Measurements from ENCODE around the gene CTSZ. TPM values are rescaled to one million over a fixed set of nuclear protein-coding genes. Genes with fewer than 3 reads are reported as not detected.

The CTSZ gene
- total RNA-seq, 1 donor: 223 TPM

GRCh38 chr20:58945965-58946631 is 61.0 kb downstream of the CTSZ start:
- Histone ChIP-seq H3K4me1 (ENCODE audit: insufficient read depth, low read length) (no peaks in the 10 kb centered on the region), H3K4me2 (ENCODE audit: insufficient read depth, low read length) (no peak overlapping the region)

More at GRCh38 chr20:58945965-58946631, 61.0 kb downstream of the CTSZ start:
- H3K27me3 ChIP-seq (ENCODE audit: insufficient read depth, low read length): no peaks in the 10 kb centered on the region
- DNase-seq (ENCODE audit: insufficient read length, low spot score, missing footprints): no peak
- H3K4me3 ChIP-seq (ENCODE audit: insufficient read depth, low read length): no peak overlapping the region
- H3K27ac ChIP-seq (ENCODE audit: low read depth, low read length): no peak overlapping the region
- H2AFZ ChIP-seq (ENCODE audit: low read length): no peak overlapping the region
- H3K79me2 ChIP-seq (ENCODE audit: insufficient read depth, low read length): no peaks in the 10 kb centered on the region
- no peaks in the 10 kb centered on the region for H4K20me1 ChIP-seq (ENCODE audit: insufficient read depth, low read length)
- H3K9me3 ChIP-seq (ENCODE audit: low read depth, low read length): no peaks in the 10 kb centered on the region
- H3K36me3 ChIP-seq (ENCODE audit: insufficient read depth, low read length): no peaks in the 10 kb centered on the region
- TF ChIP-seq, protein P1, sequence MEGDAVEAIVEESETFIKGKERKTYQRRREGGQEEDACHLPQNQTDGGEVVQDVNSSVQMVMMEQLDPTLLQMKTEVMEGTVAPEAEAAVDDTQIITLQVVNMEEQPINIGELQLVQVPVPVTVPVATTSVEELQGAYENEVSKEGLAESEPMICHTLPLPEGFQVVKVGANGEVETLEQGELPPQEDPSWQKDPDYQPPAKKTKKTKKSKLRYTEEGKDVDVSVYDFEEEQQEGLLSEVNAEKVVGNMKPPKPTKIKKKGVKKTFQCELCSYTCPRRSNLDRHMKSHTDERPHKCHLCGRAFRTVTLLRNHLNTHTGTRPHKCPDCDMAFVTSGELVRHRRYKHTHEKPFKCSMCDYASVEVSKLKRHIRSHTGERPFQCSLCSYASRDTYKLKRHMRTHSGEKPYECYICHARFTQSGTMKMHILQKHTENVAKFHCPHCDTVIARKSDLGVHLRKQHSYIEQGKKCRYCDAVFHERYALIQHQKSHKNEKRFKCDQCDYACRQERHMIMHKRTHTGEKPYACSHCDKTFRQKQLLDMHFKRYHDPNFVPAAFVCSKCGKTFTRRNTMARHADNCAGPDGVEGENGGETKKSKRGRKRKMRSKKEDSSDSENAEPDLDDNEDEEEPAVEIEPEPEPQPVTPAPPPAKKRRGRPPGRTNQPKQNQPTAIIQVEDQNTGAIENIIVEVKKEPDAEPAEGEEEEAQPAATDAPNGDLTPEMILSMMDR (IDR thresholded peaks at IDR 0.05; ENCODE audit: extremely low read depth, low read depth, low read length): no peak

Other genes with a start within 250 kb of the CTSZ start
- 0.72 and 1.5 TPM in 2 replicates for gene GNAS-AS1, start 156.4 kb downstream of the CTSZ start, total RNA-seq
- gene GNAS, start 154.5 kb downstream of the CTSZ start, total RNA-seq: 366 and 374 TPM in 2 replicates
- gene NELFCD, start 26.0 kb downstream of the CTSZ start, total RNA-seq: 41.3 and 46.7 TPM in 2 replicates
- not detected in 2 replicates for gene TUBB1, start 12.2 kb upstream of the CTSZ start, total RNA-seq
- gene ATP5F1E, start 25.1 kb upstream of the CTSZ start, total RNA-seq: 19.5 and 23.0 TPM in 2 replicates
- 68.4 and 72.2 TPM in 2 replicates for gene PRELID3B, start 35.5 kb upstream of the CTSZ start, total RNA-seq
- gene ZNF831, start 156.6 kb upstream of the CTSZ start, total RNA-seq: not detected in 2 replicates

Data from osteoblast (primary cell).